PFSK-1 (cell line): ENCODE results near the gene NANOS2.

Experiments
- POLR2AphosphoS5 ChIP-seq: IDR thresholded peaks from 2 replicates; pipeline ENCODE4 v1.6.1; 2012; ENCODE audit warnings: low read depth, mild to moderate bottlenecking, control low read depth, low read length, moderate library complexity
- SIN3A ChIP-seq: IDR thresholded peaks from 2 replicates; pipeline ENCODE4 v1.6.1; 2012; ENCODE audit warnings: mild to moderate bottlenecking, low read length, moderate library complexity, borderline replicate concordance; ENCODE audit not compliant: insufficient read depth

DNA sequence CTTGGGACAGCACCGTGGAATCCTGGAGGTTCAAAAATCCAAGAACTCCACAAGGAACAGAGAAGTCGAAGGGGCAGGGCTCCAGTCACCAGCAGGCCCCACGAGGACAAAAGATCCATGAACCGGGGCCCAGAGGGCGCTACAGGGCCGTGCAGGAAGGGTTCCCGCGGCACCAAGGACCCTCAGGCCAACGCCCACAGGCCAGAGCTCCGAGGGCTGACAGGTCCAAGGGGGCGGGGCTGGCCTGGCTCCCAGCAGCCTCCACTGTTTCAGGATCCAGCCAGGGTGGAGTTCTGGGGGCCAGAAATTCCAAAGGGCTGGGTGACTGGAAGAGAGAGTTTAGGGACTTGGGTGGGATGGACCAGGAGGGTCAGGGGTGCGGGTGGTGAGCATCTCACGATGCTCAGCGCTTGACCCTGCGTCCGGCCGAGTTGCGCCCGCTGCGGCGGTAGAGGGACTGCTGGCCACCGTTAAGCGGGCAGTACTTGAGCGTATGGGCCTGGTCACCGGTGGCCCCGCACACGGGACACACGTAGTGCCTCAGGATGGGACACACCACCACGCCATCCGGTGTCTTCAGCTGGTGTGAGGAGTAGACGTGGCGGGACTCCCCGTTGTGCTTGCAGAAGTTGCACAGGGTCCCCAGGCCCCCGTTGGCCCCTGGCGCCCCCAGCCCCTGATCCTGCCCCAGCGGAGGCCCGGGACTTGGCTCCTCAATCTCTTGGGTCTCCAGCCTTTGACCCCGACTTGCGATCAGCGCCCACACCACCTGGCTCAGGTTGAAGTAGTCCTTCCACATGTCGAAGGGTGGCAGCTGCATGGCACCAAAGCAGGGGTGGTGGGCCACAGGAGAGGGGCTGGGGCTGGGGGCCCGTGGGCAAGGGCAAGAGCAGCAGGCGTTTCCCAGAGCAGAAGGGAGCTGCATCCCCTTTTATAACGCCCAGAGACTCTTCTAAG, at the start of gene NANOS2:
- TF ChIP-seq SIN3A: no peak
- no peak for TF ChIP-seq POLR2AphosphoS5
